Measurements from ENCODE around the gene SLC48A1. TPM values are rescaled to one million over a fixed set of nuclear protein-coding genes. Genes with fewer than 3 reads are reported as not detected.

The SLC48A1 gene
- total and polyA plus RNA-seq, 12 donors, result 12.6 to 31.9 (median 22.1) TPM

DNA sequence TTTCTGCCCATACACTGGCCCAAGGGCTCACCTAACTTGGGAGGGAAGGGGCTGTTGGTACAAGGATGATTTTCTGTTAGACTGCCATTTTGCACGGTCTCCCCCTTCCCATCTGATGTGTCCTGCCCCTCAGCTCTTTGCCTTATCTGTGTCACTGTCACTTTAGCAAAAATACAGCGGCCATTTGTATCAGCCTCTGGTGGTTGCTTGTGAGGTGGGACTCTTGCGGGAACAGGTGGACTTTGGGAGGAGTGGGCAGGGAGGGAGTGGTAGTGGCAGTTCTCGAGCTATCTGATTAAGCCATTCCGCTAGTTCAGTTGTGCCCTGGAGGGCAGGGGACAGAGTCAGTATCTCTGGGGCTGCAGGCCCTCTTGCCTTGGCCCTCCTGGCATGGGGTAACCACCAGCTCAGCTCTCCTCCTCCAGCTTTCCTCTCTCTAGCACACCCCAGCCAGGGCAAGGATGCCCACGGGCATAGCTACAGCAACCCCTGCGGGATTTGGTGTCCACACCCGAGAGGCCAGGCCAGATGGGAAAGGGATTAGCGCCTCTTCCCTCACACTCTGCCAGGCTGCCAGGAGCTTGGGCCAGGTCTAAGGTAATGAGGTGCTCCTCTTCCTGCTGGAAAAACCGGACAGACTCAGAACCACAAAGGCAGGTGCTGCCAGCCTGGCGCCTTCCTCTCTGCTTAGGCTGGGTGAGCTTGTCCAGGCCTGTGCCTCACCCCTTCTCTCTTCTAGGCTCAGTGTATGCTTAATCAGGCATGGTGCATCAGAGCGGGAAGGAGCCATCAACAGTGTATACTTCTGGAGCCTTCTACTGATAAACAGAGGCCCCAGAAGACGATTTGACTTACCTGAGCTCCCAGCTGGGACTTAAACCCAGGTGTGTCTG, 8.7 kb downstream of the SLC48A1 start:
- H3K27me3 ChIP-seq, result no peaks in the 10 kb centered on the region
- H3K4me1 ChIP-seq, result peaks cover 15 to 61% (median 29%) of the 10 kb centered on the region in 9 donors
- H3K36me3 ChIP-seq, result peaks cover 0 to 66% (median 38%) of the 10 kb centered on the region in 9 donors
- no peak overlapping the region for H3K4me3 ChIP-seq
- DNase-seq (no peak), ATAC-seq (no peak)
- WGBS, 2 donors, result 72 to 74% methylated on average over 13 of the region's 13 CpGs
- peak overlapping the region in 3 of 10 donors; percentile 12 to 64 (median 12) for H3K27ac ChIP-seq
- intact Hi-C loops (cut with DNase I), result loop anchor here in 3 of 10 donors (5.0 kb wide), 2 partner anchors 36 to 56 kb away; partner anchors contain the start of gene HDAC7 (in 1 of the 3)
- no peaks in the 10 kb centered on the region for H3K9me3 ChIP-seq
- TF ChIP-seq, protein P1, sequence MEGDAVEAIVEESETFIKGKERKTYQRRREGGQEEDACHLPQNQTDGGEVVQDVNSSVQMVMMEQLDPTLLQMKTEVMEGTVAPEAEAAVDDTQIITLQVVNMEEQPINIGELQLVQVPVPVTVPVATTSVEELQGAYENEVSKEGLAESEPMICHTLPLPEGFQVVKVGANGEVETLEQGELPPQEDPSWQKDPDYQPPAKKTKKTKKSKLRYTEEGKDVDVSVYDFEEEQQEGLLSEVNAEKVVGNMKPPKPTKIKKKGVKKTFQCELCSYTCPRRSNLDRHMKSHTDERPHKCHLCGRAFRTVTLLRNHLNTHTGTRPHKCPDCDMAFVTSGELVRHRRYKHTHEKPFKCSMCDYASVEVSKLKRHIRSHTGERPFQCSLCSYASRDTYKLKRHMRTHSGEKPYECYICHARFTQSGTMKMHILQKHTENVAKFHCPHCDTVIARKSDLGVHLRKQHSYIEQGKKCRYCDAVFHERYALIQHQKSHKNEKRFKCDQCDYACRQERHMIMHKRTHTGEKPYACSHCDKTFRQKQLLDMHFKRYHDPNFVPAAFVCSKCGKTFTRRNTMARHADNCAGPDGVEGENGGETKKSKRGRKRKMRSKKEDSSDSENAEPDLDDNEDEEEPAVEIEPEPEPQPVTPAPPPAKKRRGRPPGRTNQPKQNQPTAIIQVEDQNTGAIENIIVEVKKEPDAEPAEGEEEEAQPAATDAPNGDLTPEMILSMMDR (IDR thresholded peaks at IDR 0.05), result no peak

DNA sequence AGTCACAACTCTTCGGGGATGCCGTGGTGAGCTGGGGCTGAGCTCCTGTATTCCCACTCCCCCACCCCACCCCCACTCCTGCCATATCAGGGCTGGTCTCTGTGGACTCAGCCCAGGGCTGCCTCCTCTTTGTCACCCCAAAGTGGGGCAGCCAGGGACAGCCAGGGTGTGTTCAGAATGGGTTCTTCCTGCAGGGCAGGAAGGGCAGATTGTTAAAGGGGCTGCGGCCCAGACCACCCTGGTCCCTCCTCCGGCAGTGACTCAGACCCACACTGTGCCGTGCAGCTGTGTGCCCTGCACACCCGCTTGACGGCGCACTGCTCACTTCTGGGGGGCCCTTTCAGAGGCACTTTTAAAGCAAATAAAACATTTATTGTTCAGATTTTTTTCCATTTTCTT, 9.3 kb downstream of the SLC48A1 start:
- H3K27ac ChIP-seq, result peak overlapping the region in 2 of 10 donors; percentile 12 to 64
- intact Hi-C loops (cut with DNase I), result loop anchor here in 3 of 10 donors (5.0 kb wide), 2 partner anchors 35 to 55 kb away; partner anchors contain the start of gene HDAC7 (in 1 of the 3)
- H3K4me3 ChIP-seq, result no peak overlapping the region
- DNase-seq, result no peak
- H3K27me3 ChIP-seq, result no peaks in the 10 kb centered on the region
- H3K9me3 ChIP-seq, result no peaks in the 10 kb centered on the region
- TF ChIP-seq, protein P1 (IDR thresholded peaks at IDR 0.05), result no peak
- peaks cover 0 to 73% (median 45%) of the 10 kb centered on the region in 9 donors for H3K36me3 ChIP-seq
- 71 to 73% methylated on average over 8 of the region's 8 CpGs for WGBS, 2 donors
- no peak for ATAC-seq
- peaks cover 12 to 61% (median 22%) of the 10 kb centered on the region in 9 donors for H3K4me1 ChIP-seq

DNA sequence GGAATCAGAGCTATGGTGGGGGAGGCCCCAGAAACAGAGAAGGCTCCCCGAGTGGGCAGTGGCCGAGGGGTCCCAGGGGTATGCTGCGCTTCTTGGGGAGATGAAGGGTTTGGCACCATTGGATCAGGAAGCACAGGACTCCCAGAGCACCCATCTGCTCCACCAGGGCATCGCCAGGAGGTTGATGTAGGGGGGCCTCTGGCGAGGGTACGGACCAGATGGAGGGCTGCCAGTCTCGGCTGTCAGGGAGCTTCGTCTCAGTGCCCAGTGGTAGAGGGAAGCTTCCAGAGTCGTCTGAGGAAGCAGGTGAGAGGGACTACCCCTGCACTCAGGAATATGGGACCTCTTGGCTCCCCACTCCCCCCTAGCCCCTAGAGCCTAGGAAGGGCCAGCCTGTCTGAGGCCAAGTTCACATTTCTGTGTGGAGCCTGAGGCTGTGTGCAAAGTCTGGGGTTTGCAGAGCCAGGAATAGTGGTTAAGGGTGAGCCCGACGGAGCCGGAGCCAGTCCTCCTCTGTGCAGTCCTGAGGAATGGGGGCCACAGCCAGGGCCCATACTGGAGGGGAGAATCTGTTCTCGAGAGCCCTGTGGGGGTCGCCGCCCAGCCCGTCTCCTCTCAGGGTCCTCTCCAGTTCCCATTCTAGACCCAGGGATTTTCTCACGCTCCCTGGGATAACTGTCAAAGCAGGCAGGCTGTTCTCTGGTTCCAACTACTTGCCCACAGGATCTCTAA, 10.2 kb downstream of the SLC48A1 start:
- no peaks in the 10 kb centered on the region for H3K9me3 ChIP-seq
- peaks cover 5 to 53% (median 14%) of the 10 kb centered on the region in 9 donors for H3K4me1 ChIP-seq
- DNase-seq, result no peak
- 65 to 73% methylated on average over 17 of the region's 17 CpGs for WGBS, 2 donors
- H3K27ac ChIP-seq, result peak overlapping the region in 3 of 10 donors; percentile 9 to 64 (median 18)
- no peak overlapping the region for H3K4me3 ChIP-seq
- intact Hi-C loops (cut with DNase I), result loop anchor here in 3 of 10 donors (5.0 kb wide), 2 partner anchors 34 to 54 kb away; partner anchors contain the start of gene HDAC7 (in 1 of the 3)
- TF ChIP-seq, protein P1 (IDR thresholded peaks at IDR 0.05), result no peak
- ATAC-seq, result no peak
- no peaks in the 10 kb centered on the region for H3K27me3 ChIP-seq
- H3K36me3 ChIP-seq, result peaks cover 0 to 81% (median 53%) of the 10 kb centered on the region in 9 donors

All from heart right ventricle (tissue), 16 donors.